SK-N-MC (cell line): ENCODE results near the gene NAP1L4.

Source experiments
- DNase-seq: peaks from one replicate; pipeline ENCODE4 v3.0.0-alpha.2; 2011; ENCODE audit warnings: low read depth, low spot score
- H3K27ac ChIP-seq: fragments of 200-600 bp; sonication (generic); 2 replicates; pipeline ENCODE4 v1.5.1; 2016; ENCODE audit warnings: mixed run types
- H3K36me3 ChIP-seq: fragments of 200-600 bp; sonication (generic); 2 replicates; pipeline ENCODE4 v1.6.1; 2017; ENCODE audit warnings: antibody characterized with exemption, low read length, mixed read lengths; ENCODE audit not compliant: insufficient read depth
- H3K4me3 ChIP-seq: fragments of 200-600 bp; sonication (generic); 2 replicates; pipeline ENCODE4 v1.5.1; 2016
- H3K9ac ChIP-seq: fragments of 200-600 bp; sonication (generic); 2 replicates; pipeline ENCODE4 v1.8.0; 2017; ENCODE audit warnings: mixed run types, mixed read lengths; ENCODE audit not compliant: insufficient read length
- H3K9me3 ChIP-seq: fragments of 200-600 bp; sonication (generic); 2 replicates; pipeline ENCODE4 v1.6.1; 2017; ENCODE audit warnings: low read depth, mild to moderate bottlenecking, antibody characterized with exemption, low read length, moderate library complexity, mixed read lengths
- EZH2 ChIP-seq: fragments of 200-600 bp; sonication (generic); IDR thresholded peaks from one replicate; pipeline ENCODE4 v1.6.1; 2017; ENCODE audit warnings: antibody characterized with exemption
- FOXP2 ChIP-seq: optimal IDR thresholded peaks from 2 replicates; pipeline ENCODE3; 2011; ENCODE audit warnings: mild to moderate bottlenecking, moderate library complexity; ENCODE audit not compliant: insufficient read depth; ENCODE audit errors: extremely low read length, control extremely low read depth
- POLR2AphosphoS5 ChIP-seq: IDR thresholded peaks from 2 replicates; pipeline ENCODE4 v1.6.1; 2012; ENCODE audit warnings: mild to moderate bottlenecking, low read depth, low read length, borderline replicate concordance

Gene NAP1L4

DNA sequence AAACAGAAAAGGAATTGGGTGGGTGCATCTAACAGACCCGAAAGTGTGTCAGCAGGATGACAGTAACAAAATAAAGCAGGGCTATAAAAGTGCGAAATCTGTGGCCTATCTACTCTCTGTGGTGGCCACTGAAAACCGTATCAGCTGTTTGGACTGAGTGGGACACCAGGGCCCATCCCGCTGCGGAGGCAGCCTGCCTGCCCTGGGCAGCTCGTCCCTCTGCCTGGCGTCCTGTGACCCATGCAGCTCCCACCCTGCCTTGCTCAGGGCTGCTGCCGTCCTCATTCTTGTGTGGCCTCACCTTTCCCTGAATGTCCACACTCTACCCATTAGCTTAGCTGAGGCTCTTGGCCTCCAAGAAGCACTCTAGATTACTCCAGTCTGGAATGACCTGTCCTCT, 34.7 kb upstream of the NAP1L4 start:
- no peak for DNase-seq
- Histone ChIP-seq H3K27ac (no peak overlapping the region), H3K4me3 (no peak overlapping the region), H3K36me3 (peaks cover 70% of the 10 kb centered on the region), H3K9ac (no peak overlapping the region), H3K9me3 (no peaks in the 10 kb centered on the region)
- TF ChIP-seq POLR2AphosphoS5: no peak
- no peak for TF ChIP-seq EZH2
- TF ChIP-seq FOXP2: no peak

DNA sequence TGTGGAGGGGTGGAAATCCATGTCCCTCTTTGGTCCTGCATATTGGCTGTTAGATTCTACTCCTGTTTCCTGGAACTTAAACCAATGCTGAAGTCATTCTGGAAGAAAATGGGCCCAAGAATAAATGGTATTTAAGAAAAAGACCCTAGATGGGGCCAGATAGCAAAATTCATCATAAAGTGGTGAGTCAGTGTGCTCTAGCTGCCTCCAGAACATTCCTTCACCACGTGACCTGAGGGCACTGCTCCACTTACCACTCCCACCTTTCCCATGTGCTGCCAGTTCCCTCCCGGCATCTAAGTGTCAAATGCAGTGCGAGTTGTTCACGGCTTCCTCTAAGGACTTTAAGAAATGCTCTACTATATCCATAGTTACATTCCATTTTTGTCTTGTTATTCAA, 30.9 kb upstream of the NAP1L4 start:
- TF ChIP-seq EZH2 (no peak), POLR2AphosphoS5 (no peak), FOXP2 (no peak)
- DNase-seq: no peak
- peaks cover 65% of the 10 kb centered on the region for H3K36me3 ChIP-seq
- no peak overlapping the region for H3K27ac ChIP-seq
- H3K9me3 ChIP-seq: no peaks in the 10 kb centered on the region
- no peak overlapping the region for H3K4me3 ChIP-seq
- H3K9ac ChIP-seq: no peak overlapping the region

DNA sequence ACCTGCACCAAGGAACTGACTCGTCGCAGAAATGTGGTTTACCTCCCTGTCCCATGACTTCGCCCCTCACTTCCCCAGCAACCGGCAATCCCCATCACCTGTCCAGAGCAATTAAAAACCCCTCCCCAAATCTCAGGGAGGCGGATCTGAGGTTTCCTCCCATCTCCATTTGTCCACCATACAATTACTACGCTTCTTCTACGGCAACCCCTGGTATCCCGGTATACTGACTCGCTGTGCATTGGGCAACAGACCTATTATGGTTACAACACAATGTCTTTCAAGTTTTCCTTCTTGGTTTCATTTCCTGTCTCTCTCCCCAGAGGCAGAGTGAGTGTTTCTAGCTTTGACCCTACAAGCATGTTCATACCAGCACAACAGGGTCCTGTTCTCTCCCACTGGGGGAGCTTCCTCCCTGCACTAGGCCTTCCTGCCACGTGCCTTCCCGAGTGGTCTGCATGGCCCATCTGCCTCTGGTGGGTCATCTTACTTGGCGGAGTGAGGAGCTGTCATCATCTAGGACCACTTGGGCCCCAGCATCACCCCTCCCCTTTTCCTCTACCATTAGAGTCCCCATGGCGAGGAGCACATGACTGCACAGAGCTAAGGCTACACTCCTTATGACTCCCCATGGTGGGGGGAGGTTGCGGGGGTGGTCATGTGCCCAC, 30.3 kb upstream of the NAP1L4 start:
- Histone ChIP-seq H3K36me3 (peaks cover 66% of the 10 kb centered on the region), H3K27ac (no peak overlapping the region), H3K9me3 (no peaks in the 10 kb centered on the region), H3K4me3 (no peak overlapping the region), H3K9ac (no peak overlapping the region)
- TF ChIP-seq POLR2AphosphoS5 (no peak), FOXP2 (no peak)
- no peak for DNase-seq

DNA sequence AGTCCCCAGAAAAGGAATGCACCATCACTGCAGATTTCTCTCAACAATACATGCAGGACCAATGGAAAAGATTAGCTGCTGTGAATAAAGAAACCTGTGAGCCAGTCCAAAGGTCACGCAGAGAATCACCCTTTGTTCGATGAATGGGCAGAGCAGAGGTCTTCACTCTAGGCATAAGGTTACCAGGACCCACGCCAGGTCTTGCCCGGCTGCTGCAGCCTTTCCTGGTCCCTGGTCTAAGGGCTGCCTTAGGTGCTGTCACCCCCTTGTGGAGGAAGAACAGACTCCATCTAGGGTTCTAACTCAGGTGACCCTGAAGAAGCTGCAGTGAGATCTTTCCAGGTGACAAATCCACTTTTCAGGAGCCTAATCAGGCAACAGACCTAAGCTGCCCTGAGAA, 29.0 kb upstream of the NAP1L4 start:
- no peak for DNase-seq
- Histone ChIP-seq H3K36me3 (peaks cover 66% of the 10 kb centered on the region), H3K9me3 (no peaks in the 10 kb centered on the region), H3K4me3 (no peak overlapping the region), H3K27ac (no peak overlapping the region), H3K9ac (no peak overlapping the region)
- TF ChIP-seq POLR2AphosphoS5 (no peak), EZH2 (no peak), FOXP2 (no peak)

DNA sequence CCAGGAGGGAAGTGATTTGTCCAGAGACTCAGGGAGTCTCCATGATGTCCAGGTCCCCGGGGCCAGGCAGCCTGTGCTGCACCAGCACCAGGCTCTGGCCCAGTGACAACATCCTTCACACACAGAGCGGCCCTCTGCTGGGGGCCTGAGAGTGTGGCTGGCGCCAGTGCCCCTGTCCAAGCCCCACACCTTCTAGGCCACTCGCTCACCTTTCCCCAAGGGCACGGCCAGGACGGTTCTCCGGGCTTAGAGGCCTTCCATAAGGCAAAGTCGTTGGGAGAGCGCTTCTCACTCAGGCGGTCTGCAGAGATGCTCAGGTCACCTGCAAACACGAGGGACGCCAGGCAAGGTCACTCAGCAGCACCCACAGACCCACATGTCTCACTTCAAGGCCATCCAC, 27.9 kb upstream of the NAP1L4 start:
- TF ChIP-seq EZH2: no peak
- no peak for TF ChIP-seq FOXP2
- TF ChIP-seq POLR2AphosphoS5: no peak
- DNase-seq: no peak
- peaks cover 66% of the 10 kb centered on the region for H3K36me3 ChIP-seq

DNA sequence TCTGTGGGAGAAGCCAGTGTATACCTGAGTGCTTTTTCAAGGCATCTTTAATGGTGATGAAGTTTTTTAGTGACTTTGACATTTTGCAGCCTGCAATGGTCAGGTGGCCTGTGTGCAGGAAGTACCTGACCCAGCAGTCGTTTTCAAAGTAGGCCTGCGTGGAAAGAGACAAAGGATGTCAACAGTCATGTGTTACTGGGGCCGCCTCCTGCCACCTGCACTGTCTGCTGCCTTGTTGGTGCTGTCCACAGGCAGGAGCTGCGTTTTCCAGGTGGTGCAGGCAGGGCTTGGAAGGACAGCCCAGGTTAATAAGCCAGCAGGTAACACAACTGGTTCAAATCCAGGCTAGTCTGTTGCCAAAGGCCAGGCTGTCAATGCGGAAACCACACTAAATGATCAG, 26.5 kb upstream of the NAP1L4 start:
- H3K9me3 ChIP-seq: no peaks in the 10 kb centered on the region
- no peak overlapping the region for H3K9ac ChIP-seq
- peaks cover 74% of the 10 kb centered on the region for H3K36me3 ChIP-seq
- no peak overlapping the region for H3K27ac ChIP-seq
- no peak for DNase-seq
- H3K4me3 ChIP-seq: no peak overlapping the region
- TF ChIP-seq FOXP2: no peak
- TF ChIP-seq EZH2: no peak
- TF ChIP-seq POLR2AphosphoS5: no peak

More for the DNA sequence above, 27.9 kb upstream of the NAP1L4 start:
- H3K9ac ChIP-seq: no peak overlapping the region
- no peak overlapping the region for H3K27ac ChIP-seq
- no peak overlapping the region for H3K4me3 ChIP-seq
- no peaks in the 10 kb centered on the region for H3K9me3 ChIP-seq

DNA sequence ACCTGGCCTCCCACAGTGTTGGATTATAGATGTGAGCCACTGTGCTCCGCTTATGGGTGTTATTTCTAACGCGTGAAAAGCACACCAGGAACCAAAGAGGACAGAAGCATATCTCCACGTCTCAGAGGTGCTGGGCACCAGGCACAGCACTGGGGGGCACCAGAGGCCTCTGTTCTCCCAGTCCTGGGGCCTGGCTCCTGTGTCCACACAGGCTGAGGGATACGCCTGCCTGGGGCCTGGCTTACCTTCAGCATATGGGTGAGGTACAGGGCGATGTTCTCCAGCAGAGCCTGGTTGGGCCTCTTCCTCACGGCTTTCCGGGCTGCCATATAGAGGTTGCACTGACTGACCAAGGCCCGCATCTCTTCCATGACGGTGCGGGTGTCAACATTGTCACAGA, 24.7 kb upstream of the NAP1L4 start:
- Histone ChIP-seq H3K9me3 (no peaks in the 10 kb centered on the region), H3K36me3 (peaks cover 80% of the 10 kb centered on the region), H3K9ac (no peak overlapping the region), H3K4me3 (no peak overlapping the region), H3K27ac (no peak overlapping the region)
- DNase-seq: no peak
- no peak for TF ChIP-seq POLR2AphosphoS5
- no peak for TF ChIP-seq EZH2
- TF ChIP-seq FOXP2: no peak

DNA sequence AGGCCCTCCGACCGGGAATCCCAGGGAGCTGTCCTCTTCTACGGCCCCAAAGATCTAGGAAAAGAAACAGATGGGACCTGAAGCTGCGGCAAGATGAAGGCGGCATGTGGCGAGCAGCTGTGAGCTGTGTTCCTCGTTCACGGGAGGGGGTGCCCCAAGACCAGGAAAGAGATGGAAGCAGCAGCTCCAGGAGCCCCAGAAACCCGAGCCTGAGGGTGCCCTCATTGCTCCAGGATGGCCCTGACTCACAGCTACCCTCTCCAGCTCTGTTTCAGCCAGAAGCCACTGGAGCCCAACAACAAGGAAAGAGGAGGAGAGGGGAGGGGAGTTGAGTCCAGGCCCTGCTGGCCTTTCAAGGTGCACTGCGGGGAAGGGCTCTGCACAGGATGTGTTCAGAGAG, 23.7 kb upstream of the NAP1L4 start:
- peaks cover 85% of the 10 kb centered on the region for H3K36me3 ChIP-seq
- TF ChIP-seq EZH2: no peak
- TF ChIP-seq FOXP2: no peak
- no peak for TF ChIP-seq POLR2AphosphoS5
- H3K9me3 ChIP-seq: no peaks in the 10 kb centered on the region
- no peak overlapping the region for H3K9ac ChIP-seq
- no peak overlapping the region for H3K4me3 ChIP-seq
- no peak overlapping the region for H3K27ac ChIP-seq
- no peak for DNase-seq

DNA sequence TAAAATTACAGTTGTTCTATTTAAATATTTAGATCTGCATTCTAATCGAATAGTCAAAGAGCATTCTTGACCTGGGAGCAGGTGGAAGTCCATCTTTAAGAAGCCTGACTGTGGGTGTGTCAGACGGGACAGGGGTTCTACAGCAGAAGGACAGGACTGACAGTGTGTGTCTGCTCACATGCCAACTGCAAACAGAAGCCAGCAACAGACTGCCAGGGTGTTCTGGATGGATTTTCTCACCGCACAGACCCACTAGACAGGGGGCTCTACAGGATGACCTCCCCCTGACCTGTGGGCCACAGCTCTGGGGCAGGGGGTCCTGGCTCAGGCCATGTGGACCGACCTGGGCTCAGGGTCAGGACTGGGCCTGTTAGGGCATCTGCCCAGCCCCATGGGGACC, 22.8 kb upstream of the NAP1L4 start:
- H3K27ac ChIP-seq: no peak overlapping the region
- DNase-seq: no peak
- no peak overlapping the region for H3K4me3 ChIP-seq
- no peak for TF ChIP-seq FOXP2
- H3K36me3 ChIP-seq: peaks cover 85% of the 10 kb centered on the region
- no peak overlapping the region for H3K9ac ChIP-seq
- no peaks in the 10 kb centered on the region for H3K9me3 ChIP-seq
